ENCODE data around the gene REP15. TPM values are rescaled to one million over a fixed set of nuclear protein-coding genes. Genes with fewer than 3 reads are reported as not detected.

The REP15 gene
- total and polyA plus RNA-seq, 2 donors (not counting 1 experiment from before 2014, with no cell fraction given) = 0.44 TPM; not detected in 1

DNA sequence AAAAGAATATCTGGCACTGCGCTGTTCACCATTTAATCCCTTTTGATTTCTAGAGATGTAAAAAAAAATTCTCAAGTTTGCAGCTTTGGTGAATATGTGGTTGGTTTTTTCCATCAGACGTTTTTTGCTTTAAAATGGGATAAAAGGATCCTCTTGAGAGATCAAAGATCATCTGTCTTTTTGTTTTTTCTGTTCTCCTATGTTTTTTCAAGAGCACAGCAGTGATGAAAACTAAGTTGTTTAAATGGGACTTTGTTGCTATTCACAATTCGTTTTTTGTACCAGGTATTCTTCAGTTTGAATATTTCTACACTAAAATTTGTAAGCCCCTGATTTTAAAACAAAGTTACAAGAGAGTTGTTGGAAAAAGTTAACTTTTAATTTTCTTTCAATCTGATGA is 29.7 kb upstream of the REP15 start:
- no peak for ATAC-seq (ENCODE audit: low read depth)
- CTCF ChIA-PET = no interaction called here

DNA sequence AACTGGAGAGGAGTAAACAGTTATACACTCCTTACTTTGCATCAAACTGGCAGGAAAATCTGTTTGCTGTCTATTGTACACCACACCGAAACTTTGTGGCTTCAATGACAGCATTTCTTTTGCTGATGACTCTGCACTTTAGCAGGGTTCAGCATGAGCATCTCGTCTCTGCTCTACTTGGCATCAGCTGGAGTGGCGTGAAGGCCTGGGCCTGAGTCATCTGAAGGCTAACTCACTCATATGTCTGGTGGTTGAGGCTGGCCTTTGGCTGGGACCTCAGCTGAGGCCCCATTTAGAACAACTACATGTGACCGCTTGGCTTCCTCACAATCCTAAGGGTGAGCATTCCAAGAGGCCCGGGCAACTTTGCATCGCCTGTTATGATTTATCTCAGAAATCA is 28.7 kb upstream of the REP15 start:
- DNase-seq (no peak), ATAC-seq (ENCODE audit: low read depth) (no peak)
- Mint-ChIP-seq H3K27ac (no peak overlapping the region), H3K4me3 (no peak overlapping the region), H3K27me3 (no peaks in the 10 kb centered on the region), H3K9me3 (ENCODE audit: insufficient read depth) (no peaks in the 10 kb centered on the region), H3K4me1 (no peaks in the 10 kb centered on the region)
- no peak overlapping the region for H2AFZ ChIP-seq (ENCODE audit: insufficient read depth, low read depth, low read length, poor library complexity, severe bottlenecking)
- intact Hi-C loops (cut with micrococcal nuclease) = no loop called here
- ChIA-PET CTCF (no interaction called here), POLR2A (no interaction called here)
- no peak overlapping the region for H3K9ac ChIP-seq (ENCODE audit: low read length)
- H3K4me2 ChIP-seq (replicated peaks; ENCODE audit: low read depth, low read length, poor library complexity, severe bottlenecking) = no peak overlapping the region
- 93% methylated on average over 3 of the region's 6 CpGs for WGBS (ENCODE audit: insufficient coverage)
- no peaks in the 10 kb centered on the region for H3K27me3 ChIP-seq (replicated peaks in 1 of 4; ENCODE audit: control extremely low read depth in 1 of 4, control insufficient read depth in 3 of 4, insufficient read depth in 4 of 4, low read length in 3 of 4)
- H3K4me3 ChIP-seq (ENCODE audit: control extremely low read depth in 1 of 5, extremely low read depth in 1 of 5, insufficient read depth in 1 of 5, low read depth in 2 of 5, low read length in 4 of 5) = no peak overlapping the region
- no peaks in the 10 kb centered on the region for H3K36me3 ChIP-seq (replicated peaks in 1 of 2; ENCODE audit: control extremely low read depth in 1 of 2, control insufficient read depth in 1 of 2, extremely low read depth in 1 of 2, insufficient read depth in 2 of 2, low read length in 1 of 2)
- TF ChIP-seq EZH2 (IDR thresholded peaks at IDR 0.05; ENCODE audit: borderline replicate concordance, insufficient read depth, low read depth, low read length, poor library complexity, severe bottlenecking) = no peak
- no peaks in the 10 kb centered on the region for H4K20me1 ChIP-seq (ENCODE audit: control insufficient read depth, insufficient read depth, low read length, poor library complexity, severe bottlenecking)
- no peak overlapping the region for H3K27ac ChIP-seq (ENCODE audit: low read length in 2 of 2)
- H3K79me2 ChIP-seq (ENCODE audit: control insufficient read depth, insufficient read depth, low read length) = no peaks in the 10 kb centered on the region
- no peaks in the 10 kb centered on the region for H3K9me3 ChIP-seq (ENCODE audit: control extremely low read depth in 1 of 3, control insufficient read depth in 2 of 3, insufficient read depth in 1 of 3, low read length in 2 of 3)
- no peaks in the 10 kb centered on the region for H3K4me1 ChIP-seq (ENCODE audit: control insufficient read depth in 2 of 2, insufficient read depth in 2 of 2, low read length in 2 of 2)

More for the DNA sequence above, 29.7 kb upstream of the REP15 start:
- POLR2A ChIA-PET = no interaction called here
- Histone ChIP-seq H3K9ac (ENCODE audit: low read length) (no peak overlapping the region), H3K4me1 (ENCODE audit: control insufficient read depth in 2 of 2, insufficient read depth in 2 of 2, low read length in 2 of 2) (no peaks in the 10 kb centered on the region), H3K79me2 (ENCODE audit: control insufficient read depth, insufficient read depth, low read length) (no peaks in the 10 kb centered on the region), H3K9me3 (ENCODE audit: control extremely low read depth in 1 of 3, control insufficient read depth in 2 of 3, insufficient read depth in 1 of 3, low read length in 2 of 3) (no peaks in the 10 kb centered on the region), H3K27me3 (replicated peaks in 1 of 4; ENCODE audit: control extremely low read depth in 1 of 4, control insufficient read depth in 3 of 4, insufficient read depth in 4 of 4, low read length in 3 of 4) (no peaks in the 10 kb centered on the region), H4K20me1 (ENCODE audit: control insufficient read depth, insufficient read depth, low read length, poor library complexity, severe bottlenecking) (no peaks in the 10 kb centered on the region), H3K4me2 (replicated peaks; ENCODE audit: low read depth, low read length, poor library complexity, severe bottlenecking) (no peak overlapping the region), H3K27ac (ENCODE audit: low read length in 2 of 2) (no peak overlapping the region), H3K36me3 (replicated peaks in 1 of 2; ENCODE audit: control extremely low read depth in 1 of 2, control insufficient read depth in 1 of 2, extremely low read depth in 1 of 2, insufficient read depth in 2 of 2, low read length in 1 of 2) (no peaks in the 10 kb centered on the region), H2AFZ (ENCODE audit: insufficient read depth, low read depth, low read length, poor library complexity, severe bottlenecking) (no peak overlapping the region), H3K4me3 (ENCODE audit: control extremely low read depth in 1 of 5, extremely low read depth in 1 of 5, insufficient read depth in 1 of 5, low read depth in 2 of 5, low read length in 4 of 5) (no peak overlapping the region)
- Mint-ChIP-seq H3K9me3 (ENCODE audit: insufficient read depth) (no peaks in the 10 kb centered on the region), H3K4me1 (no peaks in the 10 kb centered on the region), H3K27me3 (no peaks in the 10 kb centered on the region), H3K4me3 (no peak overlapping the region), H3K27ac (no peak overlapping the region)
- WGBS (ENCODE audit: insufficient coverage) = 0% methylated on average over 1 of the region's 3 CpGs
- intact Hi-C loops (cut with micrococcal nuclease) = no loop called here
- TF ChIP-seq, protein P1, sequence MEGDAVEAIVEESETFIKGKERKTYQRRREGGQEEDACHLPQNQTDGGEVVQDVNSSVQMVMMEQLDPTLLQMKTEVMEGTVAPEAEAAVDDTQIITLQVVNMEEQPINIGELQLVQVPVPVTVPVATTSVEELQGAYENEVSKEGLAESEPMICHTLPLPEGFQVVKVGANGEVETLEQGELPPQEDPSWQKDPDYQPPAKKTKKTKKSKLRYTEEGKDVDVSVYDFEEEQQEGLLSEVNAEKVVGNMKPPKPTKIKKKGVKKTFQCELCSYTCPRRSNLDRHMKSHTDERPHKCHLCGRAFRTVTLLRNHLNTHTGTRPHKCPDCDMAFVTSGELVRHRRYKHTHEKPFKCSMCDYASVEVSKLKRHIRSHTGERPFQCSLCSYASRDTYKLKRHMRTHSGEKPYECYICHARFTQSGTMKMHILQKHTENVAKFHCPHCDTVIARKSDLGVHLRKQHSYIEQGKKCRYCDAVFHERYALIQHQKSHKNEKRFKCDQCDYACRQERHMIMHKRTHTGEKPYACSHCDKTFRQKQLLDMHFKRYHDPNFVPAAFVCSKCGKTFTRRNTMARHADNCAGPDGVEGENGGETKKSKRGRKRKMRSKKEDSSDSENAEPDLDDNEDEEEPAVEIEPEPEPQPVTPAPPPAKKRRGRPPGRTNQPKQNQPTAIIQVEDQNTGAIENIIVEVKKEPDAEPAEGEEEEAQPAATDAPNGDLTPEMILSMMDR (IDR thresholded peaks at IDR 0.05) = no peak
- no peak for TF ChIP-seq EZH2 (IDR thresholded peaks at IDR 0.05; ENCODE audit: borderline replicate concordance, insufficient read depth, low read depth, low read length, poor library complexity, severe bottlenecking)
- DNase-seq = no peak

Measured in B cell (primary cell).